ENCODE results near the gene OR52K1.
A peak's percentile ranks its signal among the peaks of the same experiment; 100 is the strongest.
"Not testable (repeated sequence)": the region's sequence is repeated elsewhere in the genome, so short reads cannot be mapped to it uniquely, and the experiment has no call there.

The OR52K1 gene

GRCh38 chr11:4491878-4492606 is 9.6 kb downstream of the OR52K1 start:
- DNase-seq: no peak

- DNase-seq: no peak
These were observed 11.0 kb downstream of the OR52K1 start for GRCh38 chr11:4493480-4493818.

GRCh38 chr11:4495487-4495886 is 13.0 kb downstream of the OR52K1 start:
- DNase-seq: no peak

- DNase-seq: no peak
These were observed 13.5 kb downstream of the OR52K1 start for GRCh38 chr11:4495986-4496385.

GRCh38 chr11:4496557-4497248 is 14.3 kb downstream of the OR52K1 start:
- DNase-seq: no peak

GRCh38 chr11:4508886-4509285 is 26.4 kb downstream of the OR52K1 start:
- DNase-seq: no peak

- DNase-seq: no peak
These were observed 29.1 kb downstream of the OR52K1 start for GRCh38 chr11:4511282-4512245.

- DNase-seq: no peak
These were observed 31.8 kb downstream of the OR52K1 start for GRCh38 chr11:4514196-4514595.

GRCh38 chr11:4522339-4522738 is 39.9 kb downstream of the OR52K1 start:
- DNase-seq: no peak

GRCh38 chr11:4522752-4523151 is 40.3 kb downstream of the OR52K1 start:
- DNase-seq: no peak

- no peak for DNase-seq
These were observed 41.2 kb downstream of the OR52K1 start for GRCh38 chr11:4523666-4524065.

GRCh38 chr11:4527926-4528325 is 45.5 kb downstream of the OR52K1 start:
- no peak for DNase-seq

GRCh38 chr11:4531686-4532085 is 49.2 kb downstream of the OR52K1 start:
- not testable (repeated sequence) for DNase-seq

GRCh38 chr11:4539603-4540219 is 57.3 kb downstream of the OR52K1 start:
- DNase-seq: peak in 3 of 5 donors; percentile 14 to 34 (median 23)

GRCh38 chr11:4541071-4541470 is 58.6 kb downstream of the OR52K1 start:
- DNase-seq: no peak
